Retinal pigment epithelial cell (primary cell): Measurements from ENCODE around the gene SPATA2.

Source experiments
- DNase-seq: peaks from one replicate; pipeline ENCODE4 v3.0.0-alpha.2; 2010; ENCODE audit warnings: low read depth
- H3K4me3 ChIP-seq: 2 replicates; pipeline ENCODE4 v1.5.1; 2011; ENCODE audit warnings: mild to moderate bottlenecking, low read length, control low read depth, moderate library complexity
- CTCF ChIP-seq: conservative IDR thresholded peaks from 2 replicates; pipeline ENCODE4 v1.5.1; 2011; ENCODE audit warnings: low read depth, low read length, control low read depth, inconsistent platforms

SPATA2 gene

DNA sequence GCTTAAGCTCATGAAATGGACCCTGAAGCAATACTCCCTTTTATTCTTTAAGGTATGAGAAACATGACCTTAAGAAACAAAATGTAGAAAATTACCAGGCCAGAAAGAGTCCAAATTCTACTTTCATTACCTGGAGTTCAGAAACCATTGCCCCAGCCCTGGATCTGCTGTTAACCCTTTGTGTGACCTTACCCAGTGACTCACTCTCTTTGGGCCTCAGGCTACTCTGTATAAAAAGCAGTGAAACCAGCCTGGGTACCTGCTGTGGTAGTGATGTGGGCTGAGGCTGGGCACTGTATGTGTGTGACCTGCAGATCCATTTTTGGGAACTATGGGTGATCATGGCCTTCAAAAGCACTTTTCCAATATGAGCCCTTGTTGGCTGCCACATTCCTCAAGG lies 55.5 kb downstream of the SPATA2 start:
- H3K4me3 ChIP-seq: no peak overlapping the region
- no peak for DNase-seq
- TF ChIP-seq CTCF: no peak

- TF ChIP-seq CTCF: no peak
- DNase-seq: no peak
- no peak overlapping the region for H3K4me3 ChIP-seq
These were observed 56.3 kb downstream of the SPATA2 start for GRCh38 chr20:49859011-49859410.

DNA sequence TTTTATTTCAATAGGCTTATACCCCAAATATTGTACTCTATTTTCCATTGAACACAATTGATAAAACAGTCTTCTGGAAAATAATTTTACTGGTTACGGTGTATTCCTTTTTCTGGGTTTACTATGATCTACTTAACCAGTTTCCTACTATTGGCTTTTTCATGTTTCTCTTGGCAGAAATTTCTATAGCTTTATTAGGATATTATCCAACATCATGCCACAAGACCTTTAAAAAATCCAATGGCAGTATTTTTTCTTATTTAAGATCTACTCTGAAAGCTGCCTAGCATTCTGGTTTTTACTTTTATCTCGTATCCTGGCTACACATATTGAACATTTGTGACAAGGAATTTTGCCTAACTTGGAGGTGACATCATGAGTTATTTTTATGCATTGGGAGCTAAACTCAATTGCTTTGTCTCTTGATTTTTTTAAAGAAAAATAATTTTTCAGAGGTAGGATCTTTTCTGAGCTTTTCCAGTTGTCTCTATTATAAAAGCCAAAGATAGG lies 57.2 kb downstream of the SPATA2 start:
- TF ChIP-seq CTCF: no peak
- no peak for DNase-seq
- H3K4me3 ChIP-seq: no peak overlapping the region

DNA sequence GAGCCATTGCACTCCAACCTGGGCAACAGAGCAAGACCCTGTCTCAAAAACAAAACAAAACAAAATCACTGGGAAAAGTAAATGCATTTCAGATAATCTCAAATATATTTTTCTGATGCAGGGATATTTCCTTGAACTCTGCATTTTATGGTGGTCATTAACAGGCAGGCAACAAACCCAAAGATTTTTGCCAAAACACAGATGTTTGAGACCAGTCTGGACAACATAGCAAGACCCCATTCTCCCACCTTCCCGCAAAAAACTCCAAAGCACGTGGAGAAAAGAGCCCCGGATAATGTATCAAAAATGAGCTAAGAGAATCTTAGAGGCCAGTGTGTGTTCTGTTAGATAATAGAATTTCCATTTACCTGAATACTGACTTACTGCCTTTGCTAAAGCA lies 58.4 kb downstream of the SPATA2 start:
- TF ChIP-seq CTCF: no peak
- DNase-seq: no peak
- no peak overlapping the region for H3K4me3 ChIP-seq

DNA sequence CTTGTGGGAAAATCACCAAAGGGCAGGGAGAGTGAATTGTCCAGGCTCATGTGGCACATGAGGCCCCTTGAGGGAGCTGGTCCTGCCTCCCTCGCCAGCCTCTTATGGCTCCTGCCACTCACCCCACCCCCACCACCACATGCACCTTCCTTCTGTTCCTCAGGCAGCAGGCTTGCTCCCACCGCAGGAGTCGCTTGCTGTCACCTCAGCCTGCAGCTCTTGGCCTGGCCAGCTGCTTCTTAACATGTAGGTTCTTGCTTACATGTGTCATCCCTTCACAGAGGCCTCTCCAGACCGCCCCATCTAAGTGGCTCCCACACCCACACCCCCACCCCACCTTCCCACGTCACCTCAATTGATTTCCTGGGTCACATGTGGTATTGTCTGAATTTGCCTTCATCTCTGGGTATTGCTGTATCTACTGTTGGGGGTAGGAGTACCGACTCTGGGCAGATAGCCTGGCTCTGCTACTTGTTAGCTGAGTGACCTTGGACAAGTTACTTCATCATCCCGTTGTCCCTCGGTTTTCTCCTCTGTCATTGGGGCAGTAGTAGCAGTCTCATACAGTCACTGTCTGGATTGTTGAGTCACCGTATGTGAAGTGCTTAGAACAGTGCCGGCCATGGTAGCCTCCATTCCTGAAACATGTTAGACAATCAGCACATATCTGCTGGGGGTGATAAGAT lies 61.0 kb downstream of the SPATA2 start:
- no peak for TF ChIP-seq CTCF
- DNase-seq: no peak
- H3K4me3 ChIP-seq: no peak overlapping the region

GRCh38 chr20:49853640-49854039 lies 61.7 kb downstream of the SPATA2 start:
- peak; percentile 92 for DNase-seq
- no peak overlapping the region for H3K4me3 ChIP-seq
- TF ChIP-seq CTCF: no peak
